AG04449 (cell line): Measurements from ENCODE around the gene LGR4.
A peak's percentile ranks its signal among the peaks of the same experiment; 100 is the strongest.

Source experiments
- CTCF ChIA-PET: fragments of 350-600 bp; formaldehyde crosslinking; extraction: SDS; loops from one replicate; lab custom pipeline; 2021; ENCODE audit warnings: antibody characterized with exemption; lab: Yijun Ruan, JAX
- POLR2A ChIA-PET: fragments of 400-600, 350-600 bp; formaldehyde crosslinking; extraction: SDS; loops from one replicate; lab custom pipeline; 2020; ENCODE audit warnings: antibody characterized with exemption, inconsistent platforms; lab: Yijun Ruan, JAX
- DNase-seq: peaks from one replicate; pipeline ENCODE4 v3.0.0-alpha.2; 2010; ENCODE audit warnings: low read depth, low spot score
- H3K4me3 ChIP-seq: 2 replicates; pipeline ENCODE4 v1.5.1; 2011; ENCODE audit warnings: low read depth, mild to moderate bottlenecking, control low read depth, low read length
- TF ChIP-seq, protein P1 (sequence below): IDR thresholded peaks from one replicate; pipeline ENCODE4 v1.5.1; 2011; ENCODE audit warnings: mild to moderate bottlenecking, moderate library complexity, low read length, control low read depth, inconsistent platforms; ENCODE audit not compliant: insufficient read depth; ENCODE audit errors: missing control alignments

Gene LGR4

GRCh38 chr11:27362749-27363575, 109.6 kb downstream of the LGR4 start, which contains the start of gene CCDC34:
TSS of gene CCDC34 (minus strand) at chr11:27363215. CDS start at chr11:27363194, 21 bp downstream.
- POLR2A ChIA-PET, result no interaction called here
- H3K4me3 ChIP-seq, result peak within 1 kb of the TSS; percentile 76
- TF ChIP-seq, protein P1, sequence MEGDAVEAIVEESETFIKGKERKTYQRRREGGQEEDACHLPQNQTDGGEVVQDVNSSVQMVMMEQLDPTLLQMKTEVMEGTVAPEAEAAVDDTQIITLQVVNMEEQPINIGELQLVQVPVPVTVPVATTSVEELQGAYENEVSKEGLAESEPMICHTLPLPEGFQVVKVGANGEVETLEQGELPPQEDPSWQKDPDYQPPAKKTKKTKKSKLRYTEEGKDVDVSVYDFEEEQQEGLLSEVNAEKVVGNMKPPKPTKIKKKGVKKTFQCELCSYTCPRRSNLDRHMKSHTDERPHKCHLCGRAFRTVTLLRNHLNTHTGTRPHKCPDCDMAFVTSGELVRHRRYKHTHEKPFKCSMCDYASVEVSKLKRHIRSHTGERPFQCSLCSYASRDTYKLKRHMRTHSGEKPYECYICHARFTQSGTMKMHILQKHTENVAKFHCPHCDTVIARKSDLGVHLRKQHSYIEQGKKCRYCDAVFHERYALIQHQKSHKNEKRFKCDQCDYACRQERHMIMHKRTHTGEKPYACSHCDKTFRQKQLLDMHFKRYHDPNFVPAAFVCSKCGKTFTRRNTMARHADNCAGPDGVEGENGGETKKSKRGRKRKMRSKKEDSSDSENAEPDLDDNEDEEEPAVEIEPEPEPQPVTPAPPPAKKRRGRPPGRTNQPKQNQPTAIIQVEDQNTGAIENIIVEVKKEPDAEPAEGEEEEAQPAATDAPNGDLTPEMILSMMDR, result no peak
- DNase-seq, result peak; percentile 38
- CTCF ChIA-PET, result interaction anchor here (2.1 kb wide), 1 partner anchor 67 kb away, joined by 6 read pairs; no protein-coding TSS in a partner anchor

GRCh38 chr11:27361649-27362431, 110.8 kb downstream of the LGR4 start:
- POLR2A ChIA-PET, result no interaction called here
- TF ChIP-seq, protein P1, result no peak
- no peak overlapping the region; the same call in 1 of the 2 replicates for H3K4me3 ChIP-seq
- CTCF ChIA-PET, result interaction anchor here (0.7 to 1.6 kb wide), 2 partner anchors 18 to 124 kb away, joined by 3 to 4 read pairs; no protein-coding TSS in a partner anchor
- DNase-seq, result no peak

GRCh38 chr11:27358296-27358695, 114.3 kb downstream of the LGR4 start:
- TF ChIP-seq, protein P1, result no peak
- POLR2A ChIA-PET, result no interaction called here
- DNase-seq, result no peak
- H3K4me3 ChIP-seq, result no peak overlapping the region
- CTCF ChIA-PET, result no interaction called here

DNA sequence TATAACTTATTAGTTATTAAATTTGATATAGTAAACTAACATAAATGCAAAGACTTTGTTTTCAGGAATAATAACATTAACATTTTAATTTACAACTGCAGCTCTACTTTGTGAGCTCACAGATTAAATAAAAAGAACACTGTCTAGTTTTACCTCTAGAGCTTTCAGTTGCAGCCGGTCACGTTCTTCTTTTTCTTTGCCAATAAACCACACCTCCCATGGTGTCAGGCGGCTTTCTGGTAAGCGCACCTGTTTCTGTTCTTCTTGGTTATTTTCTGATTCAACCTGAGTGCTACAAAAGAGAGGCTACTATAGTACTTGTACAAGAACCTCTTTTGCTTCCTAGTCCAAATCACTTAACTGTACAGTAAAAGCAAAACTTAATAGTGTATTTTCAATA, 115.3 kb downstream of the LGR4 start:
- ChIA-PET POLR2A (no interaction called here), CTCF (interaction anchor here (1.0 to 1.1 kb wide), 2 partner anchors 61 to 173 kb away, joined by 3 read pairs; no protein-coding TSS in a partner anchor)
- TF ChIP-seq, protein P1, result no peak
- no peak for DNase-seq
- no peak overlapping the region for H3K4me3 ChIP-seq

GRCh38 chr11:27356624-27357222, 115.9 kb downstream of the LGR4 start:
- H3K4me3 ChIP-seq, result no peak overlapping the region
- POLR2A ChIA-PET, result no interaction called here
- no peak for DNase-seq
- TF ChIP-seq, protein P1, result no peak
- CTCF ChIA-PET, result interaction anchor here (1.0 to 1.1 kb wide), 2 partner anchors 60 to 173 kb away, joined by 3 read pairs; no protein-coding TSS in a partner anchor
